Measurements from ENCODE around the gene PPIF.

The PPIF gene

DNA sequence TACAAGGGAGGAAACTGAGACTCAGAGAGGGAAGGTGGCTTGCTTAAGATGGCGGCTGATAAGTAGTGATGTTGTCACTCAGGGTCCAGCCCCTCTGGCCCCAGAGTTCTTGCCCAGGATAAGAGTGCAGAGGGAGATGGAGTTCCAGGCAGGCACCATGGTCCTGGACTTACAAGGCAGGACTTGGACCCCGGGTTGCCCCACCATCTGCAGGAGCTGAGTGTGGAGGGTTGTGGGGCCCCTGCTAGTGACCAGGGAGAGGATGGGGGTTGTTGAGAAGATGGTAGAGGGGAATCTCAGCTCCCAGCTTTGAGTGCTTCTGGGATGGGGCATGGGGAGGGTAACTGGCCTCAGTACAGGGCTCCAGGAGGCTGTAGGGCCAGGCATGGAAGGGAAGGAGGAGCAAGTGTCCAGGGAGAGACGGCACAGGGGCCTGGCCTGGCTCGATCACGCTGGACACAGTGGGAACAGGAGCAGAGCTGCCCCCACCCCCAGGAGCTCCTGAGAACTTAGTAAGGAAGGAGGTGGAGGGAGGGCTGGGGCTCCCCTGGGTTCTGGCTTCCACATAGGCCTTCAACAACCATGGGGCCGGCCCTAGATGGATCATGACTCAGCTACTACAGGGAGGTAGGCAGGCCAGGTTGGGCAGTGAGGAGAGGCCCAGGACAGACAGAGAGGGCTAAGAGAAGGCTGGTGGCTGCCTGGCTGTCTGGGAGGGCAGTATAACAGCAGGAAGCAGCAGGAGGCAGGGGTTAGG lies 28.2 kb downstream of the PPIF start:
- DNase-seq (ENCODE audit: low spot score): peak; percentile 57

DNA sequence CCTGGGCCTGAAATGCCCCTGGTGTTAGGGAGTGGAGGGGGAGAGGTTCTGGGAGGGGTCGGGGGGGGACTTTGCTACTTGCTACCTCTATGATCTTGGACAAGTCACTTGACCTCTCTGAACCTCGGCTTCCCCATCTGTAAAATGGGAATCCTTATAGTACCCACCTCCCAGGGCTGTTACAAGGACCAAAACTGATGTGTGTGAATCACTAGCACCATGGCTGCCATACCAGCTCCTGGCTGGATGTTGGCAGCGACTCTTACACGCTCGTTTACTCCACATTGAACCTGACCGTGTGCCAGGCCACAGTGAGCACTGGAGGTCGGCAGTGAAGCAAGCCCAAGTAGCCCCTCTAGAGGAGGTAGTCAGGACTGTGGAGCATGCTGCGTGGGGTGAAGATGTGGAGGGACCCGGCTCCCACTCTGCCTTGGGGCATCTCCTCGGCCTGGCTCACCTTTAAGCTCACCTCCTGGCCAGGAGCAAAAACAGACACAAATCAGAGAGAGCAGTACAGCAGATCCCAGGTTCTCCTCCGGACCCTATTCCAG lies 28.9 kb downstream of the PPIF start:
- no peak for DNase-seq (ENCODE audit: low spot score)

DNA sequence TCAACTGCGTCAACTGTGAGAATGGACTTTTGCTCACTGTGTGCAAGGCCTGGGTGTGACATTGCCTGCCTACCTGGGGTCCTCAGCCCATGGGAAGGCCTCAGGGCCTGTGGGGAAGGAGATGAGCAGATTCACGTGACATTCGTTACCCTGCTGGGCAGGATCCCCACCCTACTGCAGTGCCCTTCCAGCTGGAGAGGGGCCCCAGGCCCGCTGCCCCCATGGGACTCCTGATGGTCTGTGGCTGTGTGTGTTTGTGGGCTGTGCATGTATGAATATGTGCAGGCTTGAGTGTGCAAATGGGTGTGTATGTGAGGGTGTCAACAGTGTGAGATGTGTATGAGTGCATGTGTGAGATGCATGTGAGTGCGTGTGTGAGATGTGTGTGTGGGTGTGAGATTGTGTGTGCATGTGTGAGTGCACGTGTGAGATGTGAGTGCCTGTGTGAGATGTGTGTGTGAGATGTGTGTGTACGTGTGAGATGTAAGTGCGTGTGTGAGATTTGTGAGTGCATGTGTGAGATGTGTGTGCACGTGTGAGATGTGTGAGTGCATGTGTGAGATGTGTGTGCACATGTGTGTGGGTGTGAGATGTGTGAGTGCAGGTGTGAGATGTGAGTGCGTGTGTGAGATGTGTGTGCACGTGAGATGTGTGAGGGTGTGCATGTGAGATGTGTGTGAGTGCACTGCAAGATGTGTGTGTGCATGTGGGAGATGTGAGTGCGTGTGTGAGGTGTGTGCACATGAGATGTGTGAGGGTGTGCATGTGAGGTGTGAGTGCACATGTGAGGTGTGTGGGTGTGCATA lies 29.7 kb downstream of the PPIF start:
- no peak for DNase-seq (ENCODE audit: low spot score)

DNA sequence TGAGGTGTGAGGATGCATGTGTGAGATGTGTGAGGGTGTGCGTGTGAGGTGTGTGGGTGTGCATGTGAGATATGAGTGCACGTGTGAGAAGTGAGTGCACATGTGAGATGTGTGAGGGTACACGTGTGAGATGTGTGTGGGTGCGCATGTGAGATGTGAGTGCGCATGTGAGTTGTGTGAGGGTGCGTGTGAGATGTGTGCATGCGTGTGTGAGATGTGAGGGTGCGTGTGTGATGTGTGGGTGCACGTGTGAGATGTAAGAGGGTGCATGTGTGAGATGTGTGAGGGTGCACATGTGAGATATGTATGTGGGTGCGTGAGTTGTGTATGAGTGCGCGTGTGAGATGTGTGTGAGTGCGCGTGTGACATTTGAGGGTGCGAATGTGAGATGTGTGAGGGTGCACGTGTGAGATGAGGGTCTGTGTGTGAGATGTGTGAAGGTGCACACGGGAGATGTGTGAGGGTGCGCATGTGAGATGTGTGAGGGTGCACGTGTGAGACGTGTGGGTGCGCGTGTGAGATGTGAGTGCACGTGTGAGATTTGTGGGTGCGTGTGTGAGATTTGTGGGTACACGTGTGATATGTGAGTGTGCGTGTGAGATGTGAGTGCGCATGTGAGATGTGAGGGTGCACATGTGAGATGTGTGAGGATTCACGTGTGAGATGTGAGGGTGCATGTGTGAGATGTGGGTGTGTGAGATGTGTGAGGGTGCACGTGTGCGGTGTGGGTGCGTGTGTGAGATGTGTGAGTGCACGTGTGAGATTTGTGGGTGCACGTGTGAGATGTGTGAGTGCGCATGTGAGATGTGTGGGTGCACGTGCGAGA lies 30.5 kb downstream of the PPIF start:
- no peak for DNase-seq (ENCODE audit: low spot score)

DNA sequence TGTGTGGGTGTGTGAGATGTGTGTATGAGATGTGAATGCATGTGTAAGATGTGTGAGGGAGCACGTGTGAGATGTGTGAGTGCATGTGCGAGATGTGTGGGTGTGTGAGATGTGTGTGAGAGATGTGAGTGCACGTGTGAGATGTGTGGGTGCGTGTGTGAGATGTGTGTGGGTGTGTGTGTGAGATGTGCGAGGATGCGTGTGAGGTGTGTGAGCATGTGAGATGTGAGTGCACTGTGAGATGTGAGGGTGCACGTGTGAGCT lies 31.0 kb downstream of the PPIF start:
- no peak for DNase-seq (ENCODE audit: low spot score)

DNA sequence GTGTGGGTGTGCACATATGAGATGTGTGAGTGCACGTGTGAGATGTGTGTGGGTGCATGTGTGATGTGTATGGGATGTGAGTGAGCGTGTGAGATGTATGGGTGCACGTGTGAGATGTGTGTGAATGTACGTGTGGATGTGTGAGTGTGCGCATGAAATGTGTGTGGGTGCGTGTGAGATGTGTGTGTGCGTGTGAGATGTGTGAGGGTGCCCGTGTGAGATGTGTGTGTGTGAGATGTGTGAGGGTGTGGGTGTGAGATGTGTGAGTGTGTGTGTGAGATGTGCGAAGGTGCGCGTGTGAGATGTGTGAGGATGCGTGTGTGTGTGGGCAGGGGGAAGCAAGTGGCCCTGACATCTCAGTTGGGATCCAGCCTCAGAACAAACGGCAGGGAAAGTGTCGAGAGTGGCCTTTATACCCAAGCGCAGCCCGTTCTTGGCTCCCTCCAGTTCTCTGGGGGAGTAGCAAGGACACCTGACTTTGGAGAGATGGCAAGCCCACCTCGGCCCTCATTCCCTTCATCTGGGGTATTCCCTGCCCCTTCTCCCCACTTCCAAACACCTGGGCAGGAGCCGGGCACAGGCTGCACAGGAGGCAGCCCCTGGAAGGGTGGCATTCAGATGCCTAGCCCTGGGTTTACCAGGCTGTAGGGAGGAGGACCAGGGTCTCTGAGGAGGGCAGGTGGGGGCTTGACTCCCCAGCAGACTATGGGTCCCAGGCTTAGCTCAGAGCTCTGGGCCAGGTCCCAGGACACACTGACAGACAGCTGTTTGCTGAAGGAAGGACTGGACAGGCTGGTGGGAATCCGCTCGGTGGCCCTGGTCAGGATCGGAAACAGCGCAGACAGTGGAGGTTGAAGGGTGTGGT lies 31.6 kb downstream of the PPIF start:
- no peak for DNase-seq (ENCODE audit: low spot score)

DNA sequence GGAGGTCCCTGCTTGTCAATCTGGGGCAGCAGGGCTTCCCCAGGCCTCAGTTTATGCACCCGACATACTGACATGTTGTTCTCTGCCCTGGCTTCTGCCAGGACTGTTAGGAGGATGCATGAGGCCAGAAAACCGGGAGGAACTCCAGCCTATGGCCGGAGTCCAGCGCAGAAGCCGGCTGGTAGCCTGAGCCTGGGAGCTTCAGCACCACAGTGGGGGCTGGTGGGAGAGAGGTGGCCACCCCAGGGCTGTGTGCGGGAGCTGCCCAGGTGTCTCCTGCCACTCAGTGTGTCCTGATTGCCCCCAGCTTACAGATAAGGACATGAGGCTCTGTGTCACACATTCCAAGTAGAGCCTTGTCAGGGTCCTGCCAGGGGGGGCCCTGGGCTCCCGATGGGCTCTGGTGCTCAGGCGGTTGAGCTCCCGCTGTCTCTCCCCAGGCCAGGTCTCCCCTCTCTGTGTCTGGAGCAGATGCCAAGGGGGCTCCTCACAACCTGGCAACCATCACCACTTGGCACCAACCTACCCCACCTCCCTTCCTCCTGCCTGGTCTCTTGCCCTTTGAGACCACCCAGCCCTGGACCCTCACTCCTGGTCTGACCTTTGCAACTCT lies 32.3 kb downstream of the PPIF start:
- DNase-seq (ENCODE audit: low spot score): no peak

DNA sequence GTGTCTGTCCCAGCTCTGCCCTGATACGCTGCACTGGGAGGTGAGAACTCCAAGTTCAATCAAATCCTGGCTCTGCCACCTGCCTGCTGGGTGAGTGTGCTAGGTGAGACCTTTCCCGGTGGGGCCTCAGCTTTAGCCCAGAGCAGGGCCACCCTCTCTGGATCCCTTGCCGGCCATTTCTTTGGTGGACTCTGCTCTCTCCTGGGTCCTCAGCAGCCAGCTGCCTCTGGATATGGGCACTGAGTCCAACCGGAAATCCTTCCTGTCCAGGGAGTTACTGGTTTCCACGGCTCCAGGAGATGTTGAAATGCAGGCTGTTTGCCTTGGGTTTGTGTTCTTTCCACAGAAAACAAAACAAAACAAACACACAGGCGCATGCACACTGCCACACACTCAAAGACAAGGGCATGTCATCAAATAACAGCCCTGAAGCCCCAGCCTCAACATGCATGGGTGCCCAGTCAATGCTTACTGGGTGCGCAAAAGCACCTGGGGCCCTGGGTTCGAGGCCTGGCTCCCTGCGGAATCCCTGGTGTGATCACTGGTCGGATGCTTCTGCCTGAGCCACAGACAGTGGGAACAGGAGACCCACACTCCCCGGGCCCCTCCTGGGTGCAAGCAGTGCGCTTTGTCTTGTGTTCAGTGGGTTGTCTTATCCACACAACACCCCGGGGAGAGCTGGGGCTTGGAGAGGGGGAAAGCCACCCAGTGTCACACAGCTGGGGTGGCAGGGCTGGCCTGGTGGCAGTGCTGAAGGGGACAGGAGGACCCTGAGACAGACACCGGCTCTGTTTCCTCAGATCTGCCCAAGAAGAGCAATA lies 33.1 kb downstream of the PPIF start:
- DNase-seq (ENCODE audit: low spot score): peak; percentile 19

DNA sequence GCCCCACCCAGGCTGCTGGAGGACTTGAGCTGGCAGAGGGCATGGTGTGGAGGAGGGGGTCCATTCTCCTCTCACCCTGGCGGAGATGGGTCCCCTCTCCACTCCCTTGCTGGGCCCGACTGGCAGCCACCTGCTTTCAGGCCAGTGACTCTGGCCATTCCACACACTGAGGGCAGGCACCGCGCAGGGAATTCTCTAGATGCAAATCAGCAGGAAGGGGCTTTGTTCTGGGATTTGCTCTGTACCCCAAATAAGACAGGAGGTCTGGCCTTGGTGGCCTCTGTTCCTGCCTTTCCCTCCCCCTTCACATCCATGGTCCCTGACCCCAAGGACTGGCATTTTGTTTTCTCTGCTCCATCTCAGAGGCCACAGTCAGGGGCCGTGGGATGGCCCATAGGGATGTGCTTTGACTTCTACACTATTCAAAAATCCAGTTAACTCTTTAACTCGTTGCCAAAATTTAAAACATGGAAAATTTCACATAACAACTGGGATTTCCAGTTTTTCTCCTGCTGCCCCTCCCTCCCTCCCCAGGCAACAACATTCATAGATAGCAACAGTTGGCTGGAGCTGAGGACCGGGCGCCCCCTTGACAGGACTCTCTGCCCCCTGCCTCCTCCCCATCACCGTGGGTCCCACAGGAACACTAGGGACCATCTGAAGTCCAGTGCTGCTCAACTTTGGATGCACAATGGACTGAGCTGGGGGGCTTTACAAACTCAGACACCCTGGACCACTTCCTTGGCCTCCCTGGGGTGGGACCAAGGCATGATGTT lies 33.9 kb downstream of the PPIF start:
- no peak for DNase-seq (ENCODE audit: low spot score)

DNA sequence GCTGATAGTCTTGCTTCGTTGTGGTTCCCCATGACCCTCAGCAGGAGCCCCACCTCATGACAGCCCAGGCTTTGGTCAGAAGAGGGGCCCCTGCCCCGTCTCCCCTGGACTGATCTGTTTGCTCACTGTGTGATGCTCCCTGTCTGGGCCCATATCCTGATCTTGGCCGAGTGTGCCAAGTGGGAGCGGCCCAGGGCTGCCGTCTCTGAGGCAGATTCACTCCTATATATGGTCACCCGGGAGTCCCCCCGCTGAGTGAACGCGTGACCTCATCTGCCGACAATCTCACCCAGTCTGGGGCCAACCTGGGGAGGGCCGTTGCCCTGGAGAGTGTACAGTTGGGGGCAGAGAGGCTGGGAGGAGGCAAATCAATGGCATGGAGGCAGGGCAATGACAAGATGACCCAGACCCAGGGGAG lies 34.5 kb downstream of the PPIF start:
- peak; percentile 77 for DNase-seq (ENCODE audit: low spot score)

DNA sequence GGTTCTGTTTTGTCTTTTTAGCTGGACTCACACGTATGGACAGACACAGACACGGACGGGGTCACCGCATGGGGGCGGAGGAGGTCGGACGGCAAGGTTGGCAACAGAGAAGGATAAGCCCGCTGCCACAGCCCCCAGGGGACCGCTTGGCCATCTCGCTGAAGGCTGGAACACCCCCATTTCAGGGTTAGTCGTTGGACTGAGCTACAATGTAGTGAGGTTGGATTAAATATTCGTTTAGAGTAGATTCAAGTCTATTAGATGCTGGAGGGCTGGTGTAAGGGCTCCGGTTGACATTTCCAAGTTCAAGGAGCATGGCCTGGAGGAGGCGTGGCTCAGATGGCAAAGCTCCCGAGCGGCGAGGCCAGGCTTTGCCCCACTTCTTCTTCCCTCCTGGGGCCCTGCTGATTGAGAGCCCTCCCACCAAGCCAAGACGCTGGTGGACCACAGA lies 35.2 kb downstream of the PPIF start:
- no peak for DNase-seq (ENCODE audit: low spot score)

DNA sequence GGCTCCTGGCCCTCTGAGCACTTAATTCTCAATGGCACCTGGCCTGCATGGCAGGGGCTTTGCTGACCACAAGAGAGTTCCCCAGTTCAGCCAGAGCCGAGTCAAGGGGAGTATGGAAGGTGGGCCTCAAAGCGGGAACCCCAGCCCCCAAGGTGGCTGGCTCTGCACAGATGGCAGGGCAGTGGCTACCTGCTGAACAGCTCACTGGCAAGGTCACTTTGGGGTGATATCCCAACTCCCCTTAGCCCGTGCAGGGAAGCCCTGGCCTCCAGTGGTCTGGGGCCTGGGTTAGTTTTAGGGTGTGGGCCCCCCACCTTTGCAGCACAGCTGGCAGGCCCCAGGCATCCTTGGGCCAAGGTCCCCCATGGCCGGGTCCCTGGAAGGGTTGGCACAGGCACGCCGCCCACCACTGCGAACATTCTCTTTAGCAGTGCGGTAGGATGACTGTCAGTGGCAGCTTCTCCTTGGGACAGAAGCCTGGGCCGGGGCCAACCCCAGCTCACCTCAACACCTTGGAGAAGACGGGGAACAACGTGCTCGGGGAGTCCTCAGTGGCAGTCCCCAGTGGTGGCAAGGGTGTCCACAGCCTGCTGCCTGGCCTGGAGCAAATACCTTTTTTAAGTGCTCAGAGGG lies 36.8 kb downstream of the PPIF start:
- DNase-seq (ENCODE audit: low spot score): no peak

DNA sequence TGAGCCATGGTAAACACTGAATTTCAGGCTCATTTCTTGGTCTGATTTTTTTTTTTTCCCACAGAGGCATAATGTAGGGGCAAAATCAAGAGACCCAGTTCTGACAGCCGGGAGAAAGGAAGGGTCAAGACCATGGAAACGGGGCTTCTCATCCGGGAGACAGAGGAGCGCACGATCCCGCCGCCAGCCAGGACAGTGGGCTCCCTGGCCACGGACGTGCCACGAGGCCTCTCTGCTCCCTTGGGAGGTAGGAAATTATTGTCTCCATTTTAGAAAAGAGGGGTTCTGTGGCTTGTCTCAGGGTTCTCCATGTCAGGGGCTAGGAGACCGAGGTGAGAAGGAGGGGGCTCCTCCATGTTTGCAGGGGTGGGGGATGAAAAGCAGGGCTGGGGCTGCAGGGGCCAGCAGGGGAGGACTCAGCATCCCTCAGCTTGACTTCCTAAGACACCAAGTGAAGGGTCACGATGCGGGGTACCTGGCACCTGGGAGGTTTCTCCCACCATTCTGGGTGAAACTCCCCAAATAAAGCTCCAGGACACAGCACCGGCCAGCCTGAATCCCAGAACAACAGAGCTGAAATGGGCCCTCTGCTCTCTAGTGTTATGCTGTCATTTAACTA lies 37.6 kb downstream of the PPIF start:
- DNase-seq (ENCODE audit: low spot score): no peak

DNA sequence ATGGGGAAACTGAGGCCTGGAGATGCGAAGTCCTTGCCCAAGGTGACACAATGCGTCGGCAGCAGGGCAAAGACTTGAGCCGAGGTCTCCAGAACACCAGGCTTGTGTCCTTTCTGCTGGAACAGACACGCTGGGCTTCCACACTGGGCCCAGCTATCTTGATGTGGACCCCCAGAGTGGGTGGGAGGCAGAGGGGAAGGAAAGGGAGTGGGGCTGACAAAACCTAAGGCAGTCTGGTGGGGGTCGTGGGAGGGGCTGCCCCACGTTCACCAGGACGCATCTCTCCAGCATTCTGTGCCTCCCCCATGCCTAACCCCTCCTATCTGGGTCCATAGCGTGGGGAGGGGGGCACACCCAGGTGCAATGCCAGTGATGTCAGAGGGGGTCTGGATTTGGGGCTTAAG lies 38.1 kb downstream of the PPIF start:
- no peak for DNase-seq (ENCODE audit: low spot score)

DNA sequence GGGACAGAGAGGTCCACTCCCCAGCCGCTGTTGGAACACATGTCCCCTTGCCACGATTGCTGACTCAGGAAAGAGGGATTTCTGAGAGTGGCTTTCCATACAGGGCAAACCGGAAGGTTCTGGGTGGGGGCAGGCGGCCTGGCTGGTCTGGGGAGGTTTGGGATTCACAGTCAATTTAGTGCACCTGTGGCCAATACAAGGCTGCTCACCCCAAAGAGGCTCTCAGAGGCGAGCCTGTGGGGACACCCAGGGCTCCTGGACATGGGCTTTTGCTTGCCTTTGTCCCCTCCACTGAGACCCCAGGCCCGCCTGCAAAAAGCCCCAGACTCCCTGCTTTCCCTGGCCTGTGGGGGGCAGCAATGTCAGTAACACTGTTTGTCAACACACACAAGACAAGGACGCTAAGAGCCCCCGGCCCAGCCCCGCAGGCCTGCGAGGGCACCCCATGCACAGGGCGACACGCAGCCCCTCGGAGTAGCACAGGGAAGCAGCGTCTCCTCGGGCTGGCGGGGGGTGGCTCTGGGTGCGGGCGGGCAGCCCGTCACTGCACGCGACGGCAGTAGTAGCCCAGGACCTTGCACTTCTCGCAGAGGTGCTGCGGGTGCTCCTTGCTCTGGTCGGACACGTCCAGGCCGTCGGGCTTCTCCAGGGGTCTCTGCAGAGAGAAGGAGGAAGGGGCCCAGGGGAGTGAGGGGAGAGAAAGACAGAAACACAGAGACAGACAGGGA lies 38.7 kb downstream of the PPIF start:
- DNase-seq (ENCODE audit: low spot score): no peak

DNA sequence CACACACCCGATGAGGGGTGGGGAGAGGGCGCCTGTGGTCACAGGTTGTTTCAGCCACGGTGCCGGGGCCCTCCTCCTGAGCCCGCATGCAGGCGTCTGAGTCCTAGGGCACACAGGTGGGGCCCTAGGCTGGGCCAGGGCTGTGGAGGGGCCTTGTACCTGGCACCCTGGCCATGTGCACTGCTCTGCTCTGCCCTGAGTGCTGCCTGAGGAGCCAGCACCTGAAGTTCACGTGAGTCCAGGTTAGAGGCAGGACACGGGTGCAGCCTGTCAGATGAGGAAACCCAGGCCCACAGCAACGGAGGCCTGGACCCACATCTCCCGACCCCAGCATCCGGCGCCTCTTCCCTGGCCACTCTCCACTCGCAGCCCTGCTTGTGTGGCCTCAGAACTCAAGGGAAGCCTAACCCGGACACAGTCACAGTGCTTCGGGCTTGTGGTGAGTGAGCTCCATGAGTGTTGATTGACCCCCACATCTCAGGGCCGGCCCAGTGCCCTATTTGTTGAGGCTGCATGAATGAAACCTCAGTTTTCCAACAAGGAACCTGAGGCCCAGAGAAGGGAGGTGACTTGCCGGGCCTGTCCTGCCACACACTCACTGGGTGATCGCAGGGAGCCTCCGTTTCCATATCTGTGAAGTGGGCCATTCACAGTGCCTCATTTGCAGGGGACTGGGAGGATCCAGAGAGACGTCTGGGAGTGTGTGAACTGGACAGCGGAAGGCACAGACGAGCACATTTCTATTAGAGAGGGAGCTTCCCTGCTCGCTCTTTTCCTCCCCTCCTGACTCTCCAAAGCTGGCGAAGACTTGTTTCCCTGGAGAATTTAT lies 39.6 kb downstream of the PPIF start:
- no peak for DNase-seq (ENCODE audit: low spot score)

DNA sequence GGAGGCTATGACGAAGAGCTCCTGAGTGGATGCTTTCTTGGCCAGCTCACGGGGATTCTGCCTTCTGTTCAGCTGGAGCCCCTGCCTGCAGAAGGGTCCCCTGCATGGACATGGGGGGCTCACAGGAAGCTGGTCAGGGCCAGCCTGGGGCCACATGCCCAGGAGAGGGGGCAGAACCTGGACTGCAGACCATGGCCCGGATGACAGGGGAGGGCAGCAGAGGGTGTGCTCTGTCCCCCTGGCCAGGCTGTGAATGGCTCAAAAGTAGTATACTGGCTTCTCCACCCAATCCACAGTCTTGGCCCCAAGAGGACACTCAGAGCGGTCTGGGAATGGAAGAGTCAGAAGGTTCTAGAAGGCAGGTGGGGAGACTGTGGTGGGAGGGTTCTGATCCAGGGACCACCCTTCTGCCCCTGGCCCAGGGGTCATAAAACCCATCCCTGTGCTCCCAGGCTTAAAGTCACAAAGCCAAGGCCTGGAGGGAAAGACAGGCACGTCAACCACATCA lies 40.3 kb downstream of the PPIF start:
- DNase-seq (ENCODE audit: low spot score): no peak

Measured in kidney tubule cell (primary cell).